NCI-H446 treated with DMSO at 0.1 percent for 48 hours (cell line): ENCODE data around the gene RNU6-7.

Experiments
- DNase-seq: peaks from one replicate; lab custom pipeline; 2025; lab: John Stamatoyannopoulos, UW

Gene RNU6-7

DNA sequence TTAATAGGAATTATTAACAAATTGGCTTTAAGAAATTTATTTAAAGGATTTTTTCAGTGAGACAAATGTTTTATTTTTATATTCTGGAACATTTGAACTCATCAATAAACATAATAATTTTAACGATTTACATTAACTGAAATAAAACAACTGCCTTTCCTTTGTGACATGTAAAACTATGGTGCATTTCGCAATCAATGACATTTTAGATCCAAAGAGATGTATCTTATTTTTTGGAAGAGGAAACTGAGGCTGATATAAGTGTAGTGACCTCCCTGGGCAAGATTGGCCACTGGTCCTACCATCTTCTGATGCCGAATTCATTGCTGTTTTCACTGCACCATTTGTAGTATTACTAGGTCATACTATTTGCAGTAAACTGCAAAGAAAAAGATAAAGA lies 3.7 kb downstream of the RNU6-7 start:
- DNase-seq: no peak

GRCh38 chr14:32205984-32206383 lies 4.1 kb downstream of the RNU6-7 start:
- no peak for DNase-seq

DNA sequence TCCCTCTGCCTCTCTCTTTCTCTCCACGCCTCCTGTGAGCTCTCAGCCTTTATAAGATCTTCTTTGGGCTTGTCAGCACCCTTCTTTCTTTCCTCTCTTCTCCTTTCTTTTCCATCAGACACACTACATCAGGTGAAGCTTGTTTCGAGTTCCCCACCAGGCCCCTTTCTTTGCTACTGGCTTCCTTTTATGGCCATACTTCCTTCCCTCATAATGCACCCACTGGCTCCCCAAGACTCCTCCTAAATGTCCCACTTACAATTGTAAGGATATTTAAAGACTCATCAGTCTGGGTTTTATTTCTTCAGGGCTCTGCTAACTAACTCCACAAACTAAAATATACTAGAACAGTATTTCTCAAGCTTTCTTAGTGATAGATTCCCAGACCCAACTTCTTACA lies 4.7 kb downstream of the RNU6-7 start:
- no peak for DNase-seq

GRCh38 chr14:32208490-32208889 lies 6.6 kb downstream of the RNU6-7 start:
- DNase-seq: no peak

DNA sequence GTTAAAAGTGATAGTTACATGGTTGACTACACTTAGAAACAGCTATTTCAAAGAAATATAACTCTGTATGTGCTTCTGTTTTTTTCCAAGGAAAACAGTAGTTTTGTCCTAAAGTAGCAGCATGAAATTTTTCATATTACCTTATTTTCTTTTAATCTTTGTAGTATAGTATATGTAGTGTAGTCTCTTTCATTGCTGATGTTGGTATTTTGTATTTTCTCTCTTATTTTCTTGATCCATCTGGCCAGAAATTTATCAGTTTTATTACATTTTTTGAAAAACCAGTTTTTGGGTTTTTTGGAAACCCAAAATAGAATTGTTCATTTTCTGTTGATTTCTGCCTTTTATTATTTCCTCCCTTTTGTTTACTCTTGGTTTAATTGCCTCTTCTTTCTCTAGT lies 7.6 kb downstream of the RNU6-7 start:
- DNase-seq: no peak

DNA sequence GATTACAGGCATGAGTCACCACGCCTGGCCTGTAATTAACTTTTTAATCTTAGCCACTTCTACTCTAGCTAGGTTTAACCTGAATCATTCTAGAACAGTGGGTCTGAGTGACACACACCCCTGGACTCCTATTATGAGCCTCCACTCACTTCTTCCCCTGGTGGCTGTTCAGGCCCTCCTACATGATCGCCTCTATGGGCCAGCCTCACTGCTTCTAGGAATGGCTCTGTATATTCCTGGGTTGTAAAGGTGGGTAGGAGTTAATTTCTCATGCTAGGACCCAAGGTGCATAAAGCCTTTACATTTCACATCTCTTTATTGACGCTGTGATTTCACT lies 9.2 kb downstream of the RNU6-7 start:
- no peak for DNase-seq

DNA sequence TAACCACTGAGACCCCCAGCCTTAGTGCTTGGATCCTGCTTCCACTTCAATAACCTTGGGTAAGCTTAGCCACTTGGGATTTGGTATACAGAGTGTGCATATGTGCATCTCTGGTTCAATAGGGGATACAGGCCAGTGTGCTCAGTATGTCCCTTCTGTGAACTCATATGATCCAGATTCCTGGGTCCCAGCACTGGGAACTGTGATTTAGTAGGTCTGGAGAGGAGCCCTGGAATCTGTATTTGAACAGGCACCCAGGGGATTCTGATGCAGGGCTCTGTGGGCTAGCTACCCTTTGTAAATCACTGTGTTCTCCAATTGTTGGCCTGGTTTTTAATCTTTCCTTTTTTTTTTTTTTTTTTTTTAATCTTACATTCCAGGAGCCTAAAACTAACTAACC lies 11.0 kb downstream of the RNU6-7 start:
- DNase-seq: no peak

DNA sequence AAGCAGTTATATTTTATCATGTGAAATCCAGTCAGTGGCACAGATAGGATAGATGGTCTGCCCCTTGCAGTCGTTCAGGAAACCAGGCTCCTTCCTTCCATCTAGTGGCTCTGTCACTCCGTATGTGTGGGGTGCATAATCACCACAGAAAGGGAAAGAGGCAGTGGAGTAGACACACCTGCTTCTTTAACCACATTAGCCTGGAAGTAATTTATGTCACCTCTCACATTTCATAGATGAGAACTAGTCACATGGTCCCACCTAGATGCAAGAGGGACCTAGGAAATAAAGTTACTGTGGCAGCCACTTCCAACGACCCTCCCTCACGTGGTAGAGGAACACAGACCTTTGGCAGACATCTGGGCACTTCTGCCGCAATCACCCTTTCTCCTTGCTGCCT lies 15.5 kb downstream of the RNU6-7 start:
- no peak for DNase-seq

GRCh38 chr14:32224737-32225377 lies 23.0 kb downstream of the RNU6-7 start:
- DNase-seq: peak; percentile 74

DNA sequence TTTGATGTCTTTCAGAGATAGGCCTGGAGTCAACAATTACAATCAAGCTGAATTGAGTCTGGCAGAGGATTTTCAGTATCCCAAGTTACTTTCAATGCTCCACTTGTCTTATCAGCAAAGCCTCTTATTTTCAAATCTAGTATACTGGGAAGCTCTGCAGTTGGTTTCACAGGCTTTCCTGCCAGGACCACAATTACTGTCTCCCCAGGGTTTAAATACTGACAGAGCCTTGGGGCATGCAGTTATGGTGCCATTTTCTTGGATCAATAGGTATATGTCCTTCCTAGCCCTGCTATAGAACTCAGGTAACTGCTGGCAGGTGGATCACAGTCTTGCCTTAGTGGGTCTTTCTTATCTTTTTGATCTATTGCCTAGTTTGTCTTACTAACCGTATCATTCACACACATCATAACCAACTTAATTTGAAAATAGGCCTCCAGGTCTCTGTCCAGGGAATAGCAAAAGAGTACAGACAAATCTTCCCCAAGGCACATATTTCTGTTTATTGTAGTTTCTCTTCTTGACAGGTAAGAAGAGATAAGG lies 23.6 kb downstream of the RNU6-7 start:
- no peak for DNase-seq

- DNase-seq: no peak
These were observed 24.2 kb downstream of the RNU6-7 start for GRCh38 chr14:32226056-32226455.

DNA sequence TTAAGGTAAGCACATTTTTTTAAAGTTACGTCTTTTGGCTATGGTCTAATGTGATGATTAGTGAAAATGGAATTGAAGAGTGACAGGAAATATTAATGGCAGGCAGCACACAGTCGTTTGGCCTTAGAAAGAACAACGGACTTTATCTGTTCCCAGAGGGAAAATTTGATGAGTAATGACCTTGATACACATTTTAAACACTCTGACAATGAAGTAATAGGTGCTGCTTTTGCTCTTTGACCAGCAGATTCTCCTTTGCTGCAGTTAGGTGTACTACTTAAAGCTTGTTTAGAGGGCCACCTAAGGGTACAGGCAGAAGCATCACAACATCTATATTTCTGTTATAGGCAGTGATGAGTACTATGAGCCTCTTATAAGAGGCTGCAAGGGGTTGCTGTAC lies 28.3 kb downstream of the RNU6-7 start:
- no peak for DNase-seq

DNA sequence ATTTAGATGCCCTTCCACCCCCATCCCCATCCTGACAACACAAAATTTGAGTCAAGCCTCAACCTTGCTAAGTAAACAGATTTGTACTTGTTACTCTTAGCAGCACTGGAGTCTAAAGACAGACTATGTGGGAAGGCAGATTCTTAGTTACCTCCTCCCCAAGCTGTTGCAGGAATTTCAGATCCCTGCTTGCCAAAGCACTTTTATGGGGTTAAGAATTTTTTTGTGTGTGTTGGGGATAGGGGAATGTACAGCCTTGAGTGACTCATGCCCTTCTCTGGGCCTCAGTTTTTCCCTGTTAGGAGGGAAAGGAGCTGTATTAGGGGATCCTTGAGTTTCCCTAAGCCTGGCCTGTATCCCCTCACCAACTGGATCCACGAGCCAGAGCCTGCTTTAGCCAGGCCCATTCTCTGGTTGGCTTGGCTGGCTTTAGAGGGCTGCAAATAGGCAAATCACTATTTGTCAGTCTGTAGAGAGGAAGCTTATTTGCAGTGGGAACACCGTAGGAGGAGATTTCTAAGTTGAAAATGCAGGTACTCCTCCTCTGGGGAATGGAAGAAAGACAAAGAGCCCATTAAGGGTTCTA lies 28.9 kb downstream of the RNU6-7 start:
- DNase-seq: no peak

DNA sequence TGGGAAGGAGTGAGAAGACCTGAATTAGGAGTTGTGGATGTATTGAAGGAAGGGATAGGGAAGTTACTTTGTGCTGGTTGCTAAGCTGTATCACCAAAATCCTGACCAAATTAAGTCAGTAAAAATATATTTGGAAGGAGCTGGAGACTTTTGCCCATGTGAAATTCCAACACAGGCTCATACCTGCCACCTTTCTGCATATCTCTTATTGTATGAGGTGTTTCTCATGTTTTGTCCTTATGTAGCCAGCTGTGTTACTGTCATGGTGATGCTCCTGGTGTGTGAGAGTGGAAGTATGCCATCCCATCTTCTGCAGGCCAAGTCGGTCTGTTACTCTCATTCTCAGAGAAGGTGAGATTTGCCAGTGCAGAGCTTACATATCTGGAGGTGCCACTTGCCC lies 30.6 kb downstream of the RNU6-7 start:
- no peak for DNase-seq

DNA sequence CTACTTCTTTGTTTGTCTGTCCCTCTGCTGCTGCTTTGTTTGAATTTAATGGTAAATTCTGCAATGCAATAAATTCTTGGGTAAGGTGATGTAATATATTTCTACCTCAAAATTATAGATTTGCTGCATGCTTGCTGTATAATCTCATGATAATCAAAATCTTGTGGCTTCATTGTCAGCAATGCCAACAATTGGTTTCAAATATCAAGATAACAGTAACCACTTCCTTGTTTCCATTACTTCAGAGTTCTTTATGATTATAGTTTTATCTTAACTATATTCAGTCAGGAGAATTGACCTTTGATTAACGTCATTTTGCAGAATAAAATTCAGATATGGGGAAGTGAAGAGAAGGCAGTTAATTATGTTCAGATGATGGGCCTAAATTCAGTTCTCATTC lies 31.4 kb downstream of the RNU6-7 start:
- no peak for DNase-seq

DNA sequence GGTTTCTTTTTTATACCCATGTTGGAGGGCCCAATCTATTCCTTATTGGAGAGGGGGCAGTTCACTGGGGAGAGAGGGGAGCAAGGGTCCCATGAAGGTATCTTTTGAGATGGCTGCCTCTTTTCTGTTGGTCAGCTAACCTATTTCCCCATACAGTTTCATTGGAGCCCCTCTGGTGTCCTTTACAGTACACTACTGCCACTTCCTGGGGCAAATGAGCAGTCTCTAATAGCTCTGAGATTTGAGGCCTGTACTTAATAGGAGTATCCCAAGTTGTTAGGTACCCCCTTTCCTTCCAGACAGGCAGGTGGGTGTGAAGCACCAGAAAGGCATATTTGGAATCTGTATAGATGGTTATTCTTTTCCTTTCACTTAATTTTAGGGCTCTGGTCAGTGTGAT lies 42.6 kb downstream of the RNU6-7 start:
- DNase-seq: no peak

GRCh38 chr14:32246751-32247150 lies 44.9 kb downstream of the RNU6-7 start:
- no peak for DNase-seq

- DNase-seq: no peak
These were observed 47.5 kb downstream of the RNU6-7 start for GRCh38 chr14:32249371-32249770.

- no peak for DNase-seq
These were observed 47.9 kb downstream of the RNU6-7 start for GRCh38 chr14:32249780-32250179.

GRCh38 chr14:32250681-32251080 lies 48.8 kb downstream of the RNU6-7 start:
- DNase-seq: no peak

DNA sequence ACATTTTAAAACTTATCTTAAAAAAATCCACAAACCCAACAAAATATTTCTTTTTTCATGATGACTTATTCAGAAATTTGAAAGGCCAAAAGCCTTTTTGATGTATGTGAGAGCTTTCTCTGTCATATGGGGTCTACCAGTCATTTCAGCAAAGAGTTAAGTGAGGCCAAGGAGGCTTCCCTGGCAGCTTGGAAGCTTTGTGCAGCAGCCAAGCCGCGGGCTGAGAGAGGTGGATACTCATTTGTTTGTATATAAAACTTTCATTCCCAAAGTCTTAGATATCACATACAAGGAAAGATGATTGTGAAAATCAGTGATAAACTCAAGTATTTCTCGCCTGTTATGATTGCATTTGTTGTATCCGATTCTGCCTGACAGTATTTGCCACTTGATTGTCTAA lies 49.7 kb downstream of the RNU6-7 start:
- no peak for DNase-seq
